HG02981 (cell line): ENCODE data around the gene MAPKAP1.
"Not testable (repeated sequence)": the region's sequence is repeated elsewhere in the genome, so short reads cannot be mapped to it uniquely, and the experiment has no call there.

Experiments used
- ATAC-seq: cut with Tn5 transposase; IDR thresholded peaks from one replicate; pipeline ENCODE4 v1.9.1; 2021; ENCODE audit warnings: mild to moderate bottlenecking, moderate library complexity; ENCODE audit not compliant: unreplicated experiment

The MAPKAP1 gene

DNA sequence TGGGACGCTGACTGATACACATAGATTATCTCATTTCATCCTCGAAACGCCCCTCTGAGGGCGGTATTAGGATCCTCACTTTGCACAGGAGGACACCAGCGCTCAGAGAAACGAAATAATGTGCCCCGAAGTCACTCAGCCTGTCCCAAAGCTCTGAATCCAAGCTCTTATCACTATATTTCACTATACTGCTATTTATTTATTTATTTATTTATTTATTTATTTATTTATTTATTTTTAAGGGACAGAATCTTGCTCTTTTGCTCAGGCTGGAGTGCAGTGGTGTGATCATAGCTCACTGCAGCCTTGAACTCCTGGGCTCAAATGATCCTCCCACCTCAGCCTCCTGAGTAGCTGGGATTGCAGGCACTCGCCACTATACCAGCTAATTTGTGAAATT lies 306.8 kb downstream of the MAPKAP1 start:
- not testable (repeated sequence) for ATAC-seq

DNA sequence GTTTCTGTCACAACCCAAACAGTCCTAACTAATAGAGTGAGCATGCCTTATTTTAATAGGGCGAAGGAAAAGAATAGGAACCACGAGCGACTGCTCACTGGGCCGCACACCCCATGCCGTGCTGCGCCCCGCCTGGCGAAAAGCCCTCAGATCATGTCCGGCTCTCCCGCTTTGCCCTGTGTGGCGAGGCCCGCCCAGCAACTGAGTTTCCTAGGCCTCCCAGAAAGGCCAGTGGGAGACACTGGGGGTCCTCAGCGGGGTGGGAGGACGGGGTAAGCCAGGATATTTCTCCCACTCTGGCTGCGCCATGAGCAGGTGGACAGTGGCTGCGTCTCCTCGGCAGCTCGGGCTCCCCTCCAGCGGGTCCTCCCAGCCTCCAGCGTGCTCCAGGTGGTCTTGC lies 307.3 kb downstream of the MAPKAP1 start:
- ATAC-seq: no peak

DNA sequence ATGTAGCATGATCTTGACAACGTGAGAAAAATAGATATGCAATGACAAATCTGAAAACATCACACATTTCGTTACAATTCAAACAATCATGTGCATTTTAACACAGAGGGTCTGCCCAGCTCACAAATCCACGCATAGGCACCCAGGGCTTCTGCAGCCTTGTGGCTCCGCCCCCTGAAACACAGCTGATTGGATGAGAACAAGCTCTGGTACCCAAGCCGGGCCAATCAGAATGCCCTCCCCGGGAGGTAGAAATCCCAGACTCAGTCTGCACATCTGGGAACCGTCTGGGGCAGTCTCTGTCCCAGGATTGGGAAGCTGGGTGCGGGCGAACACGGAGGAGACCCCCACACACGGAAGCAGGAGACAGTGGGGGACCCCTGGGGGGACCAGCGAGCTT lies 307.8 kb downstream of the MAPKAP1 start:
- ATAC-seq: no peak

DNA sequence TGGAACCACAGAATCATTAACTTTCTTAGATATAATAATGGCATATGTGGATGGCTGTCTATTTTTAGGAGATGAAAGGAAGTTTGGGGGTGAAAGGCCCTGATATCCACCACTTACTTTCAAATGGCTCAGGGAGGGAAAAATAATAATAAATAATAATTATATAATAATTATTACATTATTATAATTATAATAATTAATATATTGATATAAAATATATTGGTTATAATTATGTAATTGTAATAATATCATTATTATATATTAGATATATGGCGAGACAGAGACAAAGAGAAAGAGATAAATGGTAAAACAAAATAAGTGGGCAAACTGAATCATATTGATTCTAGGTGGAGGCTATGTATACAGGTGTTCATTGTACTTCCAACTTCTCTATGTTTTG lies 308.8 kb downstream of the MAPKAP1 start:
- ATAC-seq: no peak

DNA sequence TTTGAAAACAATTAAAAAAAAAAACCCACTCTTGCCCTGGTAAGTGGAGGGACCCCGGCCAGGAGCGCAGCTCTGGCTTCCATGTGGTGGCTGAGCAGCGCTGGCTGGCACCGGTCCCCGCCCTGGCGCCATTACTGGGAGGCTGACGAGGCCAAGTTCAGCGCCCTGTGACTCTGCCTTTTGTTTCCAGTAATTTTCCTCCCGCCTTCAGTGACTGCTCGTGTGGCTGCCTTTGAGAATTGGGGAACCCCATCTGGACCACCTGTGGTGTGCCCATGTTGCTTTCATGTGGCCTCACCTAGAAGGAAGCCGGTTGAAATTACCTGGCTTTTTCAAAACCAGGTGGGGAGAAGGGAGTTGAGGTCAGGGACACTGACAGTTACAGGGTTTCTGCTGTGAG lies 309.3 kb downstream of the MAPKAP1 start:
- ATAC-seq: no peak

DNA sequence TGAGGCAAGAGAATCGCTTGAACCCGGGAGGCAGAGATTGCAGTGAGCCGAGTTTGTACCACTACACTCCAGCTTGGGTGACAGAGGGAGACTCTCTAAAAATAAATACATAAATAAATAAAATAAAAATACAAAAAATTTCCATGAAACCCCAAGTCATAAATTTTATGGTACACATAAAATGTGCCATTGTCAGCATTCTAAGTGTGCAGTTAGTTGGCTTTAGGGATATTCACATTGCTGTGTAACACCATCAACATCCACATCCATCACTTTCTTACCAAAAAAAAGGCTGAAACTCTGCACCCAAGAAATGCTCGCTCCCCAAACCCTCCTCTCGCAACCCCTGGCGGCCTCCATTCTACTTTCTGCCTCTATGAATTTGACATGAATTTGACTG lies 310.2 kb downstream of the MAPKAP1 start:
- ATAC-seq: no peak

DNA sequence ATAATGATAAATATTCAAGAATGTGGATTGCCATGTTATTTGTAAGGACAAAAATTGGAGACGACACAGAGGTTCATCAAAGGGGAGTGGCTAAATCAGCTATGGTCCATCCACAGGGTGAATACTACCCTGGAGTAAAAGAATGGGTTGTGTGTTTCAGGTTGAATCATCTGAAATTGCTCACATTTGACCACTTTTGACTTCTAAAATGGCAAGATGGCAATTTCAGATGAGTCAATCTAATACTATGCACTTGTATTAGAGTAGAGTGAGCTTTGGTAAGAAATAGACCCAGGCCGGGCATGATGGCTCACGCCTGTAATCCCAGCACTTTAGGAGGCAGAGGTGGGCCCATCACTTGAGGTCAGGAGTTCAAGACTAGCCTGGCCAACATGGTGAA lies 313.6 kb downstream of the MAPKAP1 start:
- ATAC-seq: no peak

DNA sequence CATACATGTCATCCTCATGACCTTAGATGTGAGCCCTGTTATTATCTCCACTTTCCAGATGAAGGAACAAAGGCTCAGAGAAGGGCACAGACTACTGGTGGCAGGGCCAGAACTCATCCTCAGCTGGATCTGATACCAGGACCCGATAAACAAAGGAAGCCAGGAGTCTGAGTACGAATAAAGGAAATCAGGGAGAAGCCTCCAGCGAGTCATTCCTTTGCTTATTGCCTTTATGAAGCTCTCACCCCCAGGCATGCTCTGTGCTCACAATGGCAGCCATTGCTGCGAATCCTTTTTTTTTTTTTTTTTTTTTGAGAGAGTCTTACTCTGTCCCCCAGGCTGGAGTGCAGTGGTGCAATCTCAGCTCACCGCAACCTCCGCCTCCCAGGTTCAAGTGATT lies 315.3 kb downstream of the MAPKAP1 start:
- ATAC-seq: no peak

DNA sequence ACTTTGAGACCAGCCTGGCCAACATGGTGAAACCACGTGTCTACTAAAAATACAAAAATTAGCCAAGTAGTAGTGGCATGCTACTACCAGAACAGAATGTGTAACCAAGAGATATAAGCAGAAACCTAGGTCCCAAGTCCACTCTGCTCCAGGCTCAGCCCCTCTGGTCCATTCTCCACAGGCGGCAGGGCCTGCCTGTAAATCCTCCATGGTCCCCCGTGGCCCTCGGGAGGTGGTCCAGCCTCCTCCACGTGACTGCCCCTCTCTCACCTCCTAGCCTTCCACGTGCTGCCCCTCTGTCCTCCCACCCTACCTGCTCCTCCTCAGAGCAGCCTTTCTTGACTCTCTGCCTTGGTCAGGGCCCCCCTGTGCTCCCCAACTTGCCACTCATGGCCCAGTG lies 318.0 kb downstream of the MAPKAP1 start:
- ATAC-seq: no peak

DNA sequence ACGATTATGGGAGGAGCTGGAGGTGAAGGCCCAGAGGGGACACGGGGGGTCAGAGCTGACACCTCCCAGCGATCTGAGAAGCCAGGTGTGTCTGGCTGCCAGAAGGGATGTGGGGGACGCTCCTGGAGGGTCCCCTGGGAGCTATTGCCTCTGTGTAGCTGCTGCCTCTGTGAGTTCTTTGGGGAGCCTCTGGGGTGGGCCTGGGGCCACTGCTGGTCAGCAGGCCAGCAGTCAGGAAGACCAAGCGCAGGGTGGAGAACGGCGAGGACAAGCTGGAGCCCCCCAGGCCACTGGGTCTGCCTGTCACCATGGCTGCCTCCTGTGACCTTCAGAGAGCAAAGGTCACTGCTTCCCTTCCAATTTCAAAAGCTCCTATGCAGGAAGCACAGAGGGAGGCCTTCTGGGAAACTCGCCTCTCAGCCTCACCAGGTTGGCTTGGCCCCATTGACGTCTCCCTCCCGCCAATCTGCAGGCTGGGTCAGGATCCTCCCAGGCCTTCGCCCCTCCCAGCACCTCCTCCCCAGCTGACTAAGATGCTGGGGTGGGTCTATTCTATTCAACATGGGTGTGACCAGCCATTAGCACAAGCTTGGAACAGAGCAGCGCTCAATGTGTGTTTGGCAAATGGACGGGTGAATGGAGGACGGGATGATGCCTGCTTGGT lies 319.0 kb downstream of the MAPKAP1 start:
- ATAC-seq: no peak
